A549 (cell line): Measurements from ENCODE around the gene OR52N2. TPM values are rescaled to one million over a fixed set of nuclear protein-coding genes. Genes with fewer than 3 reads are reported as not detected.

Experiments
- ATAC-seq, 2 experiments: fragments of 200-7000 bp in 1 of 2; fragments of >200 bp in 1 of 2; cut with Nextera tagmentation in 1 of 2; cut with Tn5 transposase in 1 of 2; 3 replicates each; pipeline versions ENCODE4 v1.8.0 to v1.9.1; 2018 to 2020; ENCODE audit warnings: mild to moderate bottlenecking in 1 of 2, moderate library complexity in 1 of 2
- CTCF ChIA-PET: fragments of 300-600 bp; sonication (Branson Sonifier 250); formaldehyde crosslinking; extraction: SDS; loops from one replicate; lab custom pipeline; 2021; ENCODE audit warnings: antibody characterized with exemption, inconsistent platforms; lab: Yijun Ruan, JAX
- POLR2A ChIA-PET: fragments of 350-600 bp; formaldehyde crosslinking; extraction: SDS; loops from one replicate; lab custom pipeline; 2021; ENCODE audit warnings: antibody characterized with exemption, inconsistent platforms; lab: Yijun Ruan, JAX
- DNase-seq, 2 experiments: peaks; one replicate each; pipeline versions ENCODE4 v3.0.0 to v3.0.0-alpha.2; 2011 to 2016; ENCODE audit warnings: low read depth in 1 of 2, low spot score in 1 of 2
- FAIRE-seq: peaks from 2 replicates; lab custom pipeline; 2011; peaks lifted over from hg19 to GRCh38; lab: Jason Lieb, UNC
- H3K27ac ChIP-seq, 2 experiments: fragments of >200 bp; sonication (Bioruptor Twin); formaldehyde crosslinking; 3 replicates each; pipeline ENCODE4 v1.5.1; 2016 to 2017
- H3K4me1 ChIP-seq: fragments of >200 bp; sonication (Bioruptor Twin); formaldehyde crosslinking; 3 replicates; pipeline ENCODE4 v1.6.1; 2016
- H3K4me2 ChIP-seq: fragments of >200 bp; sonication (Bioruptor Twin); formaldehyde crosslinking; 3 replicates; pipeline ENCODE4 v1.6.1; 2016
- H3K4me3 ChIP-seq: fragments of >200 bp; sonication (Bioruptor Twin); formaldehyde crosslinking; 3 replicates; pipeline ENCODE4 v1.5.1; 2016
- H3K9me3 ChIP-seq: fragments of >200 bp; sonication (Bioruptor Twin); formaldehyde crosslinking; 3 replicates; pipeline ENCODE4 v1.6.1; 2016
- BCL3 ChIP-seq: fragments of >200 bp; sonication (Bioruptor Twin); formaldehyde crosslinking; IDR thresholded peaks from 3 replicates; pipeline ENCODE4 v1.6.1; 2016
- CBX8 ChIP-seq: fragments of 200-600 bp; sonication (generic); IDR thresholded peaks from 2 replicates; pipeline ENCODE4 v1.6.1; 2016
- CHD2 ChIP-seq: fragments of 150-350 bp; IDR thresholded peaks from 2 replicates; pipeline ENCODE4 v1.6.1; 2014; ENCODE audit warnings: low read length; ENCODE audit not compliant: partially characterized antibody
- EHMT2 ChIP-seq: fragments of 200-600 bp; sonication (generic); IDR thresholded peaks from 2 replicates; pipeline ENCODE4 v1.6.1; 2016; ENCODE audit warnings: antibody characterized with exemption, low read depth, mild to moderate bottlenecking, moderate library complexity
- GATA3 ChIP-seq: IDR thresholded peaks from 2 replicates; pipeline ENCODE4 v1.6.1; 2012; ENCODE audit warnings: borderline replicate concordance
- HES2 ChIP-seq: fragments of >200 bp; sonication (Bioruptor Twin); formaldehyde crosslinking; IDR thresholded peaks from 2 replicates; pipeline ENCODE4 v1.6.1; 2016
- HEYL ChIP-seq: fragments of 250-450 bp; sonication (Bioruptor Pico); IDR thresholded peaks from 2 replicates; pipeline ENCODE4 v1.8.0; 2021; ENCODE audit warnings: mild to moderate bottlenecking, moderate library complexity
- KDM1A ChIP-seq: fragments of 200-600 bp; sonication (generic); IDR thresholded peaks from 2 replicates; pipeline ENCODE4 v1.6.1; 2016; ENCODE audit warnings: low read depth, mild to moderate bottlenecking
- KDM5A ChIP-seq: fragments of 200-600 bp; sonication (generic); IDR thresholded peaks from 2 replicates; pipeline ENCODE4 v1.6.1; 2016; ENCODE audit warnings: antibody characterized with exemption, mild to moderate bottlenecking
- MAFK ChIP-seq: fragments of 450-650 bp; IDR thresholded peaks from 2 replicates; pipeline ENCODE4 v1.6.1; 2014; ENCODE audit not compliant: partially characterized antibody
- MAX ChIP-seq: IDR thresholded peaks from 2 replicates; pipeline ENCODE4 v1.6.1; 2012
- MAZ ChIP-seq: fragments of 150-350 bp; IDR thresholded peaks from 2 replicates; pipeline ENCODE4 v1.6.1; 2014; ENCODE audit warnings: antibody characterized with exemption, low read depth, low read length, borderline replicate concordance
- NFE2L2 ChIP-seq: fragments of 150-350 bp; conservative IDR thresholded peaks from 2 replicates; pipeline ENCODE4 v1.6.1; 2014; ENCODE audit warnings: low read length
- NPAS2 ChIP-seq: fragments of 250-450 bp; sonication (Bioruptor Pico); IDR thresholded peaks from 2 replicates; pipeline ENCODE4 v1.8.0; 2022; ENCODE audit warnings: mild to moderate bottlenecking, moderate library complexity, borderline replicate concordance
- NR3C1 ChIP-seq: fragments of >200 bp; sonication (Bioruptor Twin); formaldehyde crosslinking; IDR thresholded peaks from 3 replicates; pipeline ENCODE4 v1.6.1; 2017
- PHF8 ChIP-seq: fragments of 200-600 bp; sonication (generic); IDR thresholded peaks from 2 replicates; pipeline ENCODE4 v1.6.1; 2016; ENCODE audit warnings: low read depth, mild to moderate bottlenecking, antibody characterized with exemption, moderate library complexity, borderline replicate concordance
- POLR2A ChIP-seq: IDR thresholded peaks from 2 replicates; pipeline ENCODE4 v1.6.1; 2012; ENCODE audit warnings: mild to moderate bottlenecking, low read length
- POLR2AphosphoS2 ChIP-seq: conservative IDR thresholded peaks from 2 replicates; pipeline ENCODE4 v1.6.1; 2012; ENCODE audit warnings: low read length, improper control_type of control experiment, inconsistent platforms
- RARB ChIP-seq: fragments of 250-450 bp; sonication (Bioruptor Pico); IDR thresholded peaks from 2 replicates; pipeline ENCODE4 v1.8.0; 2021; ENCODE audit warnings: mild to moderate bottlenecking, moderate library complexity
- SMC3 ChIP-seq: fragments of >200 bp; sonication (Bioruptor Twin); formaldehyde crosslinking; IDR thresholded peaks from 3 replicates; pipeline ENCODE4 v1.6.1; 2018; ENCODE audit warnings: inconsistent platforms
- SREBF2 ChIP-seq: fragments of 450-650 bp; IDR thresholded peaks from 2 replicates; pipeline ENCODE4 v1.6.1; 2014; ENCODE audit warnings: mild to moderate bottlenecking, moderate library complexity
- TFCP2L1 ChIP-seq: fragments of 250-450 bp; sonication (Bioruptor Pico); IDR thresholded peaks from 2 replicates; pipeline ENCODE4 v1.5.0; 2021; ENCODE audit warnings: mild to moderate bottlenecking
- TP53 ChIP-seq: fragments of 250-450 bp; sonication (Bioruptor Pico); IDR thresholded peaks from 2 replicates; pipeline ENCODE4 v1.5.0; 2021; ENCODE audit warnings: mild to moderate bottlenecking, moderate library complexity
- WGBS: methylation state at CpG from one replicate; pipeline ENCODE4 v1.1.6; 2017; ENCODE audit errors: missing lambda C conversion rate; 5-methylcytosine and 5-hydroxymethylcytosine counted together
- polyA plus RNA-seq, 4 experiments: library from polyadenylated mRNA; depleted of rRNA in 3 of 4; stranded (reverse); fragments of >200 nt; fragmentation: RNase III in 1 of 4; extraction: RNeasy Plus Mini Kit Qiagen cat#74134 plus additional on column Dnase treatment in 1 of 4; gene quantifications; 2 replicates in 3 of 4; 3 replicates in 1 of 4; pipeline ENCODE4 v1.2.3, GENCODE V29; 2011 to 2017
- TF ChIP-seq, protein P1 (sequence below): fragments of 200-600 bp; sonication (generic); IDR thresholded peaks from 2 replicates; pipeline ENCODE4 v1.6.1; 2016; ENCODE audit warnings: antibody characterized with exemption, mild to moderate bottlenecking, moderate library complexity
- TF ChIP-seq, protein P2 (sequence below): fragments of >200 bp; sonication (Bioruptor Twin); formaldehyde crosslinking; IDR thresholded peaks from 3 replicates; pipeline ENCODE4 v1.5.1; 2016
- TF ChIP-seq, protein P3 (sequence below): fragments of 450-650 bp; IDR thresholded peaks from 2 replicates; pipeline ENCODE4 v1.6.1; 2014; ENCODE audit warnings: antibody characterized with exemption

The OR52N2 gene
- polyA plus RNA-seq, 2 of the 4 experiments (the other 2 are of a cell fraction), result not detected

GRCh38 chr11:5833446-5833845, 24.7 kb downstream of the OR52N2 start:
- ChIA-PET POLR2A (no interaction called here), CTCF (no interaction called here)
- Histone ChIP-seq H3K9me3 (no peaks in the 10 kb centered on the region), H3K27ac (no peak overlapping the region), H3K4me3 (no peak overlapping the region), H3K4me1 (no peaks in the 10 kb centered on the region), H3K4me2 (no peak overlapping the region)
- WGBS, result 4% methylated on average over 2 of the region's 2 CpGs
- DNase-seq (no peak), ATAC-seq (no peak), FAIRE-seq (no peak)
- TF ChIP-seq, protein P1, sequence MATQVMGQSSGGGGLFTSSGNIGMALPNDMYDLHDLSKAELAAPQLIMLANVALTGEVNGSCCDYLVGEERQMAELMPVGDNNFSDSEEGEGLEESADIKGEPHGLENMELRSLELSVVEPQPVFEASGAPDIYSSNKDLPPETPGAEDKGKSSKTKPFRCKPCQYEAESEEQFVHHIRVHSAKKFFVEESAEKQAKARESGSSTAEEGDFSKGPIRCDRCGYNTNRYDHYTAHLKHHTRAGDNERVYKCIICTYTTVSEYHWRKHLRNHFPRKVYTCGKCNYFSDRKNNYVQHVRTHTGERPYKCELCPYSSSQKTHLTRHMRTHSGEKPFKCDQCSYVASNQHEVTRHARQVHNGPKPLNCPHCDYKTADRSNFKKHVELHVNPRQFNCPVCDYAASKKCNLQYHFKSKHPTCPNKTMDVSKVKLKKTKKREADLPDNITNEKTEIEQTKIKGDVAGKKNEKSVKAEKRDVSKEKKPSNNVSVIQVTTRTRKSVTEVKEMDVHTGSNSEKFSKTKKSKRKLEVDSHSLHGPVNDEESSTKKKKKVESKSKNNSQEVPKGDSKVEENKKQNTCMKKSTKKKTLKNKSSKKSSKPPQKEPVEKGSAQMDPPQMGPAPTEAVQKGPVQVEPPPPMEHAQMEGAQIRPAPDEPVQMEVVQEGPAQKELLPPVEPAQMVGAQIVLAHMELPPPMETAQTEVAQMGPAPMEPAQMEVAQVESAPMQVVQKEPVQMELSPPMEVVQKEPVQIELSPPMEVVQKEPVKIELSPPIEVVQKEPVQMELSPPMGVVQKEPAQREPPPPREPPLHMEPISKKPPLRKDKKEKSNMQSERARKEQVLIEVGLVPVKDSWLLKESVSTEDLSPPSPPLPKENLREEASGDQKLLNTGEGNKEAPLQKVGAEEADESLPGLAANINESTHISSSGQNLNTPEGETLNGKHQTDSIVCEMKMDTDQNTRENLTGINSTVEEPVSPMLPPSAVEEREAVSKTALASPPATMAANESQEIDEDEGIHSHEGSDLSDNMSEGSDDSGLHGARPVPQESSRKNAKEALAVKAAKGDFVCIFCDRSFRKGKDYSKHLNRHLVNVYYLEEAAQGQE, result no peak
- TF ChIP-seq SMC3, result no peak
- no peak for TF ChIP-seq CBX8
- TF ChIP-seq TFCP2L1, result no peak
- no peak for TF ChIP-seq HES2
- no peak for TF ChIP-seq KDM5A
- TF ChIP-seq EHMT2, result no peak
- TF ChIP-seq KDM1A, result no peak
- no peak for TF ChIP-seq POLR2A
- TF ChIP-seq NFE2L2, result no peak

GRCh38 chr11:5837695-5838094, 29.0 kb downstream of the OR52N2 start:
- no peak for FAIRE-seq
- POLR2A ChIA-PET, result no interaction called here
- 1% methylated on average over 2 of the region's 2 CpGs for WGBS

DNA sequence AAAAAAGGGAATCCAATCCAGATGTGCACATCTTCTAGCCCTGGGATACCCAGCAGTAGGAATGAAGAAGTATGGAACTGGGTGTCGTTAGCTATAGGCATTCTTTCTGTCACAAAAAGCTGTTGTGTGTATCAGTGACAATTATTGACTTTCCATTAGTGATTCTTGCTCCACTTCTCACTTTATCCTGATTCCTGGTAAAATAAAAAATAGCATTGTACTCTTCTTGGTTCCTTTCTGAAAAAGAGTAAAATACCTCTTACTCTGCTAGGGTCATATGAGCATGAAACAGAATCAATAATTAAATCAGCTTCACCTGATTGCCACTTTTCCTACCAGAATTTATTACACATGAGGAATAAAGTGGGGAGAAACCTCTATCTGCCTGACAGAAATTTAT, 33.1 kb downstream of the OR52N2 start, which contains the start of gene OR52E6:
Gene OR52E6, minus strand, starts transcription at position 101 of the 400 bp plus-strand sequence. Its CDS starts 0 bp downstream, at position 101.
- H3K27ac ChIP-seq, result no peak within 1 kb of the TSS
- H3K4me3 ChIP-seq, result no peak within 1 kb of the TSS
- DNase-seq, result no peak
- WGBS, result 3% methylated on average over 1 of the region's 1 CpG
- FAIRE-seq, result no peak
- no peaks in the 10 kb centered on the region for H3K4me1 ChIP-seq
- no peak within 1 kb of the TSS for H3K4me2 ChIP-seq
- CTCF ChIA-PET, result no interaction called here
- TF ChIP-seq MAX (no peak), NPAS2 (CRISPR knock-in tag) (no peak), BCL3 (no peak), HEYL (CRISPR knock-in tag) (no peak), TP53 (CRISPR knock-in tag) (no peak), NR3C1 (no peak), EHMT2 (no peak), GATA3 (no peak), TFCP2L1 (no peak), MAFK (no peak), PHF8 (no peak), SREBF2 (no peak), CHD2 (no peak)
- TF ChIP-seq, protein P2, sequence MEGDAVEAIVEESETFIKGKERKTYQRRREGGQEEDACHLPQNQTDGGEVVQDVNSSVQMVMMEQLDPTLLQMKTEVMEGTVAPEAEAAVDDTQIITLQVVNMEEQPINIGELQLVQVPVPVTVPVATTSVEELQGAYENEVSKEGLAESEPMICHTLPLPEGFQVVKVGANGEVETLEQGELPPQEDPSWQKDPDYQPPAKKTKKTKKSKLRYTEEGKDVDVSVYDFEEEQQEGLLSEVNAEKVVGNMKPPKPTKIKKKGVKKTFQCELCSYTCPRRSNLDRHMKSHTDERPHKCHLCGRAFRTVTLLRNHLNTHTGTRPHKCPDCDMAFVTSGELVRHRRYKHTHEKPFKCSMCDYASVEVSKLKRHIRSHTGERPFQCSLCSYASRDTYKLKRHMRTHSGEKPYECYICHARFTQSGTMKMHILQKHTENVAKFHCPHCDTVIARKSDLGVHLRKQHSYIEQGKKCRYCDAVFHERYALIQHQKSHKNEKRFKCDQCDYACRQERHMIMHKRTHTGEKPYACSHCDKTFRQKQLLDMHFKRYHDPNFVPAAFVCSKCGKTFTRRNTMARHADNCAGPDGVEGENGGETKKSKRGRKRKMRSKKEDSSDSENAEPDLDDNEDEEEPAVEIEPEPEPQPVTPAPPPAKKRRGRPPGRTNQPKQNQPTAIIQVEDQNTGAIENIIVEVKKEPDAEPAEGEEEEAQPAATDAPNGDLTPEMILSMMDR, result no peak
- TF ChIP-seq, protein P3, sequence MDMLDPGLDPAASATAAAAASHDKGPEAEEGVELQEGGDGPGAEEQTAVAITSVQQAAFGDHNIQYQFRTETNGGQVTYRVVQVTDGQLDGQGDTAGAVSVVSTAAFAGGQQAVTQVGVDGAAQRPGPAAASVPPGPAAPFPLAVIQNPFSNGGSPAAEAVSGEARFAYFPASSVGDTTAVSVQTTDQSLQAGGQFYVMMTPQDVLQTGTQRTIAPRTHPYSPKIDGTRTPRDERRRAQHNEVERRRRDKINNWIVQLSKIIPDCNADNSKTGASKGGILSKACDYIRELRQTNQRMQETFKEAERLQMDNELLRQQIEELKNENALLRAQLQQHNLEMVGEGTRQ, result no peak
- TF ChIP-seq, all 56 proteins: peak for 0
- no peak for ATAC-seq
- POLR2A ChIA-PET, result no interaction called here
- H3K9me3 ChIP-seq, result no peaks in the 10 kb centered on the region

More at GRCh38 chr11:5837695-5838094, 29.0 kb downstream of the OR52N2 start:
- Histone ChIP-seq H3K9me3 (no peaks in the 10 kb centered on the region), H3K4me1 (no peaks in the 10 kb centered on the region), H3K4me2 (no peak overlapping the region), H3K4me3 (no peak overlapping the region), H3K27ac (no peak overlapping the region)
- ATAC-seq (no peak), DNase-seq (no peak)
- TF ChIP-seq NFE2L2, result no peak
- no peak for TF ChIP-seq RARB (CRISPR knock-in tag)
- TF ChIP-seq MAZ, result no peak
- no peak for TF ChIP-seq CHD2
- TF ChIP-seq POLR2AphosphoS2, result no peak
- CTCF ChIA-PET, result no interaction called here
